Measurements from ENCODE around the gene PLEKHG2. TPM values are rescaled to one million over a fixed set of nuclear protein-coding genes. Genes with fewer than 3 reads are reported as not detected.
A peak's percentile ranks its signal among the peaks of the same experiment; 100 is the strongest.

PLEKHG2 gene
- total and polyA plus RNA-seq, 9 of the 15 experiments (the other 6 are each of a cell fraction or from before 2014, with no cell fraction given) = 0.98 to 45.7 (median 9.8) TPM

GRCh38 chr19:39403331-39404312 is 8.8 kb upstream of the PLEKHG2 start (continued):
- TF ChIP-seq MITF (IDR thresholded peaks at IDR 0.05) = peak; percentile 89
- no peak for TF ChIP-seq POLR2H (tag; IDR thresholded peaks at IDR 0.05; ENCODE audit: low read depth)
- TF ChIP-seq ETV5 (CRISPR knock-in tag; IDR thresholded peaks at IDR 0.05; ENCODE audit: low read depth) = 0 out of 2 replicates have a peak, but pooled peaks have one; percentile 29
- peak in 1 of 2 experiments; percentile 85; a peak in 1 of 4 replicates for TF ChIP-seq ZNF318 (IDR thresholded peaks at IDR 0.05; ENCODE audit: borderline replicate concordance in 1 of 2, low read depth in 1 of 2)
- no peak for TF ChIP-seq CHD4 (IDR thresholded peaks at IDR 0.05; ENCODE audit: insufficient read depth, insufficient replicate concordance, low read depth, low read length, poor library complexity, severe bottlenecking)
- TF ChIP-seq HLTF (IDR thresholded peaks at IDR 0.05) = no peak
- TF ChIP-seq KLF6 (CRISPR knock-in tag; IDR thresholded peaks at IDR 0.05; ENCODE audit: borderline replicate concordance) = no peak
- TF ChIP-seq ZNF224 (CRISPR knock-in tag; IDR thresholded peaks at IDR 0.05) = no peak
- TF ChIP-seq ZNF740 (CRISPR knock-in tag; IDR thresholded peaks at IDR 0.05) = no peak
- no peak for TF ChIP-seq ZNF740 (tag; IDR thresholded peaks at IDR 0.05)
- no peak for TF ChIP-seq THRAP3 (IDR thresholded peaks at IDR 0.05; ENCODE audit: borderline replicate concordance)
- TF ChIP-seq KLF10 (CRISPR knock-in tag; IDR thresholded peaks at IDR 0.05) = no peak
- TF ChIP-seq USF1 (CRISPR knock-in tag; IDR thresholded peaks at IDR 0.05) = no peak
- peak; percentile 80; the same call in 1 of the 2 replicates for TF ChIP-seq RFX1 (IDR thresholded peaks at IDR 0.05)
- TF ChIP-seq ZFPM2 (CRISPR knock-in tag; IDR thresholded peaks at IDR 0.05) = no peak
